NCI-H82 treated with DMSO at 0.1 percent for 48 hours (cell line): Measurements from ENCODE around the gene PRMT7.

Experiments
- DNase-seq: peaks from one replicate; lab custom pipeline; 2025; ENCODE audit not compliant: unreplicated experiment; lab: John Stamatoyannopoulos, UW

Gene PRMT7

GRCh38 chr16:68300734-68301459, 9.9 kb upstream of the PRMT7 start:
- no peak for DNase-seq

GRCh38 chr16:68306633-68307032, 4.2 kb upstream of the PRMT7 start:
- DNase-seq, result no peak

GRCh38 chr16:68309799-68310198, 1.0 kb upstream of the PRMT7 start:
- DNase-seq, result no peak

GRCh38 chr16:68310437-68310773, 414 bp upstream of the PRMT7 start:
- DNase-seq, result no peak

- DNase-seq, result peak; percentile 93
Measured at GRCh38 chr16:68313116-68313515, 2.3 kb downstream of the PRMT7 start.

GRCh38 chr16:68319185-68319908, 8.5 kb downstream of the PRMT7 start:
- no peak for DNase-seq

- DNase-seq, result no peak
Measured at GRCh38 chr16:68324336-68324735, 13.5 kb downstream of the PRMT7 start.

GRCh38 chr16:68324780-68325357, 14.1 kb downstream of the PRMT7 start:
- DNase-seq, result no peak

GRCh38 chr16:68328151-68328859, 17.5 kb downstream of the PRMT7 start:
- DNase-seq, result peak; percentile 54

- no peak for DNase-seq
Measured at GRCh38 chr16:68328860-68329390, 18.1 kb downstream of the PRMT7 start.

GRCh38 chr16:68331879-68332410, 21.1 kb downstream of the PRMT7 start:
- DNase-seq, result no peak

GRCh38 chr16:68332411-68333121, 21.7 kb downstream of the PRMT7 start:
- no peak for DNase-seq

GRCh38 chr16:68335175-68335574, 24.4 kb downstream of the PRMT7 start:
- DNase-seq, result no peak

- no peak for DNase-seq
Measured at GRCh38 chr16:68338326-68339119, 27.7 kb downstream of the PRMT7 start.

GRCh38 chr16:68339214-68339613, 28.4 kb downstream of the PRMT7 start:
- no peak for DNase-seq

GRCh38 chr16:68342620-68343019, 31.8 kb downstream of the PRMT7 start:
- DNase-seq, result no peak

GRCh38 chr16:68343137-68343536, 32.3 kb downstream of the PRMT7 start:
- no peak for DNase-seq

- DNase-seq, result no peak
Measured at GRCh38 chr16:68344252-68344651, 33.4 kb downstream of the PRMT7 start.

- no peak for DNase-seq
Measured at GRCh38 chr16:68345351-68345810, 34.6 kb downstream of the PRMT7 start.
